ENCODE measurements around the gene SOCS6. TPM values are rescaled to one million over a fixed set of nuclear protein-coding genes. Genes with fewer than 3 reads are reported as not detected.

SOCS6 gene
- polyA plus RNA-seq, 2 of the 4 experiments (the other 2 are of a cell fraction), result 31.2 to 88.2 TPM

- Histone ChIP-seq H3K9me3 (no peaks in the 10 kb centered on the region; the same call in 2 of the 3 replicates), H3K4me1 (peaks cover 38% of the 10 kb centered on the region), H3K4me2 (peak overlapping the region; percentile 99), H3K27ac (peak overlapping the region; percentile 85 to 91), H3K4me3 (peak overlapping the region; percentile 44)
- WGBS (ENCODE audit: missing lambda C conversion rate), result 2% methylated on average over 13 of the region's 13 CpGs
- ChIA-PET CTCF (no interaction called here), POLR2A (no interaction called here)
- peak; percentile 36 for FAIRE-seq
- peak; percentile 96 to 97 for ATAC-seq
- DNase-seq (ENCODE audit: low read depth in 1 of 2, low spot score in 1 of 2), result peak; percentile 41 to 94
- no peak for TF ChIP-seq PHF8 (IDR thresholded peaks at IDR 0.05; ENCODE audit: borderline replicate concordance, low read depth)
- peak; percentile 31; the same call in 1 of the 2 replicates for TF ChIP-seq GATA3 (IDR thresholded peaks at IDR 0.05; ENCODE audit: borderline replicate concordance)
- no peak for TF ChIP-seq HOXB13 (CRISPR knock-in tag; IDR thresholded peaks at IDR 0.05; ENCODE audit: low read depth)
- peak; percentile 64 for TF ChIP-seq MAX (IDR thresholded peaks at IDR 0.05)
- no peak; the same call in 1 of the 2 replicates for TF ChIP-seq HOXA7 (CRISPR knock-in tag; IDR thresholded peaks at IDR 0.05)
- no peak for TF ChIP-seq NR3C1 (IDR thresholded peaks at IDR 0.05)
- no peak for TF ChIP-seq CHD4 (IDR thresholded peaks at IDR 0.05; ENCODE audit: borderline replicate concordance)
- no peak for TF ChIP-seq MAFK (IDR thresholded peaks at IDR 0.05; ENCODE audit: partially characterized antibody)
- TF ChIP-seq HES2 (IDR thresholded peaks at IDR 0.05), result no peak
- TF ChIP-seq ELK1 (IDR thresholded peaks at IDR 0.05; ENCODE audit: low read depth, low read length), result no peak
- TF ChIP-seq CEBPB (IDR thresholded peaks at IDR 0.05), result peak in 1 of 2 experiments; percentile 39; a peak in 2 of 4 replicates
- TF ChIP-seq JUN (IDR thresholded peaks at IDR 0.05), result peak in 1 of 2 experiments; percentile 23; a peak in 1 of 5 replicates
- no peak for TF ChIP-seq ZC3H11A (IDR thresholded peaks at IDR 0.05)
- TF ChIP-seq FOXS1 (CRISPR knock-in tag; IDR thresholded peaks at IDR 0.05), result no peak
- TF ChIP-seq RCOR1 (IDR thresholded peaks at IDR 0.05; ENCODE audit: low read depth, low read length), result no peak
- no peak for TF ChIP-seq EP300 (IDR thresholded peaks at IDR 0.05)
- TF ChIP-seq NPAS2 (CRISPR knock-in tag; IDR thresholded peaks at IDR 0.05; ENCODE audit: borderline replicate concordance), result no peak
- no peak for TF ChIP-seq POLR2A (IDR thresholded peaks at IDR 0.05; ENCODE audit: low read length)
- no peak for TF ChIP-seq CTCF (IDR thresholded peaks at IDR 0.05)
- TF ChIP-seq REST (IDR thresholded peaks at IDR 0.05), result no peak
- TF ChIP-seq FOSL2 (IDR thresholded peaks at IDR 0.05), result no peak
- TF ChIP-seq FOSL2 (CRISPR knock-in tag; IDR thresholded peaks at IDR 0.05), result peak; percentile 52; the same call in 1 of the 2 replicates
- no peak for TF ChIP-seq MYC (IDR thresholded peaks at IDR 0.05; ENCODE audit: borderline replicate concordance, low read length)
- no peak for TF ChIP-seq NFE2L2 (conservative IDR thresholded peaks at IDR 0.05; ENCODE audit: low read length)
- TF ChIP-seq ZFP36 (IDR thresholded peaks at IDR 0.05; ENCODE audit: borderline replicate concordance, partially characterized antibody), result no peak
- TF ChIP-seq TFCP2L1 (CRISPR knock-in tag; IDR thresholded peaks at IDR 0.05), result 0 out of 2 replicates have a peak, but pooled peaks have one; percentile 53
Measured at GRCh38 chr18:70243131-70243929, 45.5 kb upstream of the SOCS6 start.

Measured in A549 (cell line).